Measurements from ENCODE around the gene KIF5C.
A peak's percentile ranks its signal among the peaks of the same experiment; 100 is the strongest.

GRCh38 chr2:148989882-148990493, 115.0 kb downstream of the KIF5C start:
- TF ChIP-seq CTCF (conservative IDR thresholded peaks at IDR 0.05) (peak; percentile 83), ZFX (IDR thresholded peaks at IDR 0.05) (no peak)

Measured in C4-2B (cell line).